ENCODE data around the gene MAN2B2. TPM values are rescaled to one million over a fixed set of nuclear protein-coding genes. Genes with fewer than 3 reads are reported as not detected.
"Not testable (repeated sequence)": the region's sequence is repeated elsewhere in the genome, so short reads cannot be mapped to it uniquely, and the experiment has no call there.

The MAN2B2 gene
- polyA plus RNA-seq, 1 donor (not counting 4 experiments of a cell fraction or from before 2014, with no cell fraction given), result 7.4 TPM

GRCh38 chr4:6649216-6649615, 74.2 kb downstream of the MAN2B2 start:
- H3K4me2 ChIP-seq (ENCODE audit: control insufficient read depth, extremely low read depth, insufficient read depth, low read depth, low read length), result no peak overlapping the region
- H3K9ac ChIP-seq (ENCODE audit: control insufficient read depth, extremely low read depth, insufficient read depth, low read length), result no peak overlapping the region
- TF ChIP-seq CTCF (optimal IDR thresholded peaks at IDR 0.05 in 1 of 3, IDR thresholded peaks at IDR 0.05 in 1 of 3, conservative IDR thresholded peaks at IDR 0.05 in 1 of 3; ENCODE audit: extremely low read depth in 1 of 3, insufficient read depth in 2 of 3, low read length in 3 of 3) (no peak), EZH2 (IDR thresholded peaks at IDR 0.05; ENCODE audit: low read length) (no peak)
- H3K27ac ChIP-seq (ENCODE audit: control insufficient read depth, insufficient read depth, low read length), result no peak overlapping the region
- no peaks in the 10 kb centered on the region for H3K36me3 ChIP-seq (ENCODE audit: control insufficient read depth in 2 of 2, extremely low read depth in 1 of 2, insufficient read depth in 2 of 2, low read length in 2 of 2)
- FAIRE-seq (no peak), DNase-seq (ENCODE audit: low read depth, low spot score) (no peak)
- H3K27me3 ChIP-seq (ENCODE audit: control insufficient read depth, extremely low read depth, insufficient read depth, low read length), result no peaks in the 10 kb centered on the region
- H3K9me1 ChIP-seq (ENCODE audit: control insufficient read depth, extremely low read depth, insufficient read depth, low read length), result no peaks in the 10 kb centered on the region
- no peak overlapping the region for H3K4me3 ChIP-seq (ENCODE audit: control insufficient read depth in 2 of 3, extremely low read depth in 1 of 3, insufficient read depth in 2 of 3, low read depth in 1 of 3, low read length in 3 of 3)
- dilution Hi-C loops (cut with MboI; ENCODE audit: extremely low pct_ligation_motif_present, low sequenced_read_pairs), result no loop called here
- H3K4me1 ChIP-seq (ENCODE audit: control insufficient read depth, extremely low read depth, insufficient read depth, low read length), result no peaks in the 10 kb centered on the region
- H2AFZ ChIP-seq (ENCODE audit: control insufficient read depth, low read length), result no peak overlapping the region
- no peaks in the 10 kb centered on the region for H4K20me1 ChIP-seq (ENCODE audit: control insufficient read depth, extremely low read depth, insufficient read depth, low read length)
- H3K79me2 ChIP-seq (ENCODE audit: control insufficient read depth, insufficient read depth, low read length), result no peaks in the 10 kb centered on the region
- H3K9me3 ChIP-seq (ENCODE audit: control insufficient read depth, low read depth, low read length), result no peaks in the 10 kb centered on the region

- FAIRE-seq, result not testable (repeated sequence)
Measured at GRCh38 chr4:6654211-6654610, 79.2 kb downstream of the MAN2B2 start.

GRCh38 chr4:6655291-6655690, 80.3 kb downstream of the MAN2B2 start:
- H3K79me2 ChIP-seq (ENCODE audit: control insufficient read depth, insufficient read depth, low read length); H3K4me1 ChIP-seq (ENCODE audit: control insufficient read depth, extremely low read depth, insufficient read depth, low read length); H3K27ac ChIP-seq (ENCODE audit: control insufficient read depth, insufficient read depth, low read length); H3K4me3 ChIP-seq (ENCODE audit: control insufficient read depth in 2 of 3, extremely low read depth in 1 of 3, insufficient read depth in 2 of 3, low read depth in 1 of 3, low read length in 3 of 3); H3K9me3 ChIP-seq (ENCODE audit: control insufficient read depth, low read depth, low read length); H3K27me3 ChIP-seq (ENCODE audit: control insufficient read depth, extremely low read depth, insufficient read depth, low read length); dilution Hi-C loops (cut with MboI; ENCODE audit: extremely low pct_ligation_motif_present, low sequenced_read_pairs); H3K9ac ChIP-seq (ENCODE audit: control insufficient read depth, extremely low read depth, insufficient read depth, low read length); H2AFZ ChIP-seq (ENCODE audit: control insufficient read depth, low read length); H3K4me2 ChIP-seq (ENCODE audit: control insufficient read depth, extremely low read depth, insufficient read depth, low read depth, low read length); FAIRE-seq; H4K20me1 ChIP-seq (ENCODE audit: control insufficient read depth, extremely low read depth, insufficient read depth, low read length); H3K9me1 ChIP-seq (ENCODE audit: control insufficient read depth, extremely low read depth, insufficient read depth, low read length); DNase-seq (ENCODE audit: low read depth, low spot score); H3K36me3 ChIP-seq (ENCODE audit: control insufficient read depth in 2 of 2, extremely low read depth in 1 of 2, insufficient read depth in 2 of 2, low read length in 2 of 2): not testable (repeated sequence)

More at GRCh38 chr4:6654211-6654610, 79.2 kb downstream of the MAN2B2 start:
- H4K20me1 ChIP-seq (ENCODE audit: control insufficient read depth, extremely low read depth, insufficient read depth, low read length); H3K9ac ChIP-seq (ENCODE audit: control insufficient read depth, extremely low read depth, insufficient read depth, low read length); H2AFZ ChIP-seq (ENCODE audit: control insufficient read depth, low read length); dilution Hi-C loops (cut with MboI; ENCODE audit: extremely low pct_ligation_motif_present, low sequenced_read_pairs); H3K27me3 ChIP-seq (ENCODE audit: control insufficient read depth, extremely low read depth, insufficient read depth, low read length); H3K9me1 ChIP-seq (ENCODE audit: control insufficient read depth, extremely low read depth, insufficient read depth, low read length); H3K79me2 ChIP-seq (ENCODE audit: control insufficient read depth, insufficient read depth, low read length); DNase-seq (ENCODE audit: low read depth, low spot score); H3K4me3 ChIP-seq (ENCODE audit: control insufficient read depth in 2 of 3, extremely low read depth in 1 of 3, insufficient read depth in 2 of 3, low read depth in 1 of 3, low read length in 3 of 3); H3K27ac ChIP-seq (ENCODE audit: control insufficient read depth, insufficient read depth, low read length); H3K36me3 ChIP-seq (ENCODE audit: control insufficient read depth in 2 of 2, extremely low read depth in 1 of 2, insufficient read depth in 2 of 2, low read length in 2 of 2); H3K4me2 ChIP-seq (ENCODE audit: control insufficient read depth, extremely low read depth, insufficient read depth, low read depth, low read length); H3K9me3 ChIP-seq (ENCODE audit: control insufficient read depth, low read depth, low read length); H3K4me1 ChIP-seq (ENCODE audit: control insufficient read depth, extremely low read depth, insufficient read depth, low read length): not testable (repeated sequence)
